Ishikawa (cell line): ENCODE results near the gene SPRED2.

ENCODE experiments used
- CEBPB ChIP-seq: IDR thresholded peaks from 2 replicates; pipeline ENCODE4 v1.6.1; 2012
- CREB1 ChIP-seq: IDR thresholded peaks from 2 replicates; pipeline ENCODE4 v1.6.1; 2012; ENCODE audit warnings: low read depth
- EGR1 ChIP-seq: IDR thresholded peaks from 2 replicates; pipeline ENCODE4 v1.6.1; 2012
- EP300 ChIP-seq: IDR thresholded peaks from 2 replicates; pipeline ENCODE4 v1.6.1; 2012; ENCODE audit warnings: borderline replicate concordance
- FOXM1 ChIP-seq: IDR thresholded peaks from 2 replicates; pipeline ENCODE4 v1.6.1; 2012; ENCODE audit warnings: low read depth, borderline replicate concordance
- MAX ChIP-seq: IDR thresholded peaks from 2 replicates; pipeline ENCODE4 v1.6.1; 2012
- NFIC ChIP-seq: IDR thresholded peaks from 2 replicates; pipeline ENCODE4 v1.6.1; 2012
- RAD21 ChIP-seq: IDR thresholded peaks from 2 replicates; pipeline ENCODE4 v1.6.1; 2012; ENCODE audit warnings: low read depth
- REST ChIP-seq: IDR thresholded peaks from 2 replicates; pipeline ENCODE4 v1.6.1; 2012; ENCODE audit warnings: low read depth, mild to moderate bottlenecking
- TAF1 ChIP-seq: IDR thresholded peaks from 2 replicates; pipeline ENCODE4 v1.6.1; 2012; ENCODE audit warnings: low read depth, mild to moderate bottlenecking
- TCF12 ChIP-seq: IDR thresholded peaks from 2 replicates; pipeline ENCODE4 v1.6.1; 2012; ENCODE audit warnings: low read depth
- TEAD4 ChIP-seq: IDR thresholded peaks from 2 replicates; pipeline ENCODE4 v1.6.1; 2012
- USF1 ChIP-seq: IDR thresholded peaks from 2 replicates; pipeline ENCODE4 v1.6.1; 2012
- YY1 ChIP-seq: IDR thresholded peaks from 2 replicates; pipeline ENCODE4 v1.6.1; 2012; ENCODE audit warnings: low read depth
- ZBTB7A ChIP-seq: IDR thresholded peaks from 2 replicates; pipeline ENCODE4 v1.6.1; 2012; ENCODE audit warnings: low read depth

SPRED2 gene

GRCh38 chr2:65404988-65405697 is 27.3 kb downstream of the SPRED2 start:
- no peak for TF ChIP-seq USF1
- no peak for TF ChIP-seq EGR1
- no peak for TF ChIP-seq RAD21
- no peak for TF ChIP-seq TAF1
- TF ChIP-seq CREB1: no peak
- TF ChIP-seq EP300: no peak
- TF ChIP-seq YY1: no peak
- TF ChIP-seq TEAD4: no peak
- no peak for TF ChIP-seq REST
- TF ChIP-seq CEBPB: no peak
- no peak for TF ChIP-seq ZBTB7A
- TF ChIP-seq NFIC: no peak
- TF ChIP-seq FOXM1: no peak
- no peak for TF ChIP-seq TCF12
- no peak for TF ChIP-seq MAX

- TF ChIP-seq EP300 (no peak), NFIC (no peak), FOXM1 (no peak)
These were observed 28.9 kb downstream of the SPRED2 start for GRCh38 chr2:65403529-65403915.

- TF ChIP-seq RAD21 (no peak), USF1 (no peak), ZBTB7A (no peak), TCF12 (no peak), YY1 (no peak), CREB1 (no peak)
These were observed 29.4 kb downstream of the SPRED2 start for GRCh38 chr2:65402780-65403528.

GRCh38 chr2:65402323-65402722 is 30.1 kb downstream of the SPRED2 start:
- TF ChIP-seq RAD21 (no peak), YY1 (no peak), USF1 (no peak), TAF1 (no peak), EGR1 (no peak), EP300 (no peak), TCF12 (no peak), FOXM1 (no peak), REST (no peak), CREB1 (no peak), NFIC (no peak), TEAD4 (no peak), MAX (no peak), CEBPB (no peak), ZBTB7A (no peak)

- no peak for TF ChIP-seq TCF12
- TF ChIP-seq RAD21: no peak
- no peak for TF ChIP-seq TEAD4
- TF ChIP-seq CEBPB: no peak
- no peak for TF ChIP-seq USF1
- TF ChIP-seq EGR1: no peak
- TF ChIP-seq CREB1: no peak
- TF ChIP-seq REST: no peak
- TF ChIP-seq TAF1: no peak
- no peak for TF ChIP-seq MAX
- TF ChIP-seq EP300: no peak
- no peak for TF ChIP-seq NFIC
- TF ChIP-seq FOXM1: no peak
- no peak for TF ChIP-seq ZBTB7A
- TF ChIP-seq YY1: no peak
These were observed 35.3 kb downstream of the SPRED2 start for GRCh38 chr2:65397122-65397521.
